Panc1 (cell line): ENCODE measurements around the gene CDHR5.

Experiments used
- POLR2AphosphoS5 ChIP-seq: IDR thresholded peaks from 2 replicates; pipeline ENCODE4 v1.6.1; 2012; ENCODE audit warnings: mild to moderate bottlenecking, low read depth, low read length, moderate library complexity
- TCF7L2 ChIP-seq: IDR thresholded peaks from 2 replicates; pipeline ENCODE4 v1.6.1; 2011; ENCODE audit warnings: mild to moderate bottlenecking, low read depth, low read length, inconsistent platforms
- TF ChIP-seq, protein P1 (sequence below): fragments of 450-650 bp; IDR thresholded peaks from 2 replicates; pipeline ENCODE4 v1.5.1; 2017; ENCODE audit warnings: mild to moderate bottlenecking

DNA sequence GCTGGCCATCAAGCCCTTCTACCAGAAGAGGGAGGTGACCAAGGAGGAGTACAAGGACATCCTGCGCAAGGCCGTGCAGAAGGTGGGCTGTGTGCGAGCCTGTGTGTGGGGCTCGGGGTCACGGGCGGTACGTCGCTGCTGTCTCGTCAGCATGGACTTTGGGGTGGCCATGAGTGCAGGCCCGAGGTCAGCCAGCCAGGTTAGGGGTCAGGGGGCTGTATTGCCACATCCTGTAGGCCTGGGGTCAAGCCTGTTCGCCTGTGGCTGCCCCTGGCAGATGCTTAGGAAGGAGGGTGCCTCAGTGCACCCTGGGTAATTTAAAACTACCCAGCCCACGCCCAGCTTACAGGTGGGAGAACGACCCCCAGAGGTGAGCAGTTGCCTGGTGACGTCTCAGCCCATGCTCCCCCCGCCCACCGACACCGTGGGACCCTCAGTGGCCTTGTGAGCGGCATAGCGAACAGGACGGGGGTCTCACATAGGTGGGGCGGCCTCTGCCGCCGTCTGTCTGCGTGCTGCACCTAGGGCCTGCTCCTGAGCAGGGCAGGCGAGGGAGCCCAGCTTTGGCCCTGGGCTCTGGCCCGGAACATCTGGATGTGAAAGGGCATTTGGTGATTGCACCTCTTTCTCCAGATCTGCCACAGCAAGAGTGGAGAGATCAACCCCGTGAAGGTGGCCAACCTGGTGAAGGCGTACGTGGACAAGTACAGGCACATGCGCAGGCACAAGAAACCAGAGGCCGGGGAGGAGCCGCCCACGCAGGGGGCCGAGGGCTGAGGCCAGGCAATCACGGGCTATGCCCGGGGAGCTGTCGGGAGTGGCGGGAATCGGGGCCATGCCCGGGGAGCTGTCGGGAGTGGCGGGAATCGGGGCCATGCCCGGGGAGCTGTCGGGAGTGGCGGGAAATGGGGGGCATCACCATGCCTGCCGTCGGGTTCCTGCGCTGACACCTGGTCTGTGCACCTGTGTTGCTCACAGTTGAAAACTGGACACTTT, 13.5 kb downstream of the CDHR5 start:
- TF ChIP-seq, protein P1, sequence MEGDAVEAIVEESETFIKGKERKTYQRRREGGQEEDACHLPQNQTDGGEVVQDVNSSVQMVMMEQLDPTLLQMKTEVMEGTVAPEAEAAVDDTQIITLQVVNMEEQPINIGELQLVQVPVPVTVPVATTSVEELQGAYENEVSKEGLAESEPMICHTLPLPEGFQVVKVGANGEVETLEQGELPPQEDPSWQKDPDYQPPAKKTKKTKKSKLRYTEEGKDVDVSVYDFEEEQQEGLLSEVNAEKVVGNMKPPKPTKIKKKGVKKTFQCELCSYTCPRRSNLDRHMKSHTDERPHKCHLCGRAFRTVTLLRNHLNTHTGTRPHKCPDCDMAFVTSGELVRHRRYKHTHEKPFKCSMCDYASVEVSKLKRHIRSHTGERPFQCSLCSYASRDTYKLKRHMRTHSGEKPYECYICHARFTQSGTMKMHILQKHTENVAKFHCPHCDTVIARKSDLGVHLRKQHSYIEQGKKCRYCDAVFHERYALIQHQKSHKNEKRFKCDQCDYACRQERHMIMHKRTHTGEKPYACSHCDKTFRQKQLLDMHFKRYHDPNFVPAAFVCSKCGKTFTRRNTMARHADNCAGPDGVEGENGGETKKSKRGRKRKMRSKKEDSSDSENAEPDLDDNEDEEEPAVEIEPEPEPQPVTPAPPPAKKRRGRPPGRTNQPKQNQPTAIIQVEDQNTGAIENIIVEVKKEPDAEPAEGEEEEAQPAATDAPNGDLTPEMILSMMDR = no peak
- TF ChIP-seq TCF7L2 (no peak), POLR2AphosphoS5 (no peak; the same call in 1 of the 2 replicates)
